Subcutaneous abdominal adipose tissue (tissue), 5 donors: ENCODE data around the gene GPR107.

Experiments used
- H3K27ac ChIP-seq: one replicate; pipeline ENCODE4 v1.7.0; 2013; ENCODE audit warnings: low read depth, mild to moderate bottlenecking, inconsistent platforms, low read length, moderate library complexity
- H3K27me3 ChIP-seq, 5 donors: one replicate each; pipeline ENCODE4 v1.7.0; 2013; ENCODE audit warnings: low read length in 5 of 5, inconsistent platforms in 1 of 5; ENCODE audit not compliant: control insufficient read depth in 5 of 5, insufficient read depth in 4 of 5
- H3K36me3 ChIP-seq, 5 donors: one replicate each; pipeline ENCODE4 v1.7.0; 2013; ENCODE audit warnings: low read length in 5 of 5; ENCODE audit not compliant: control insufficient read depth in 5 of 5, insufficient read depth in 5 of 5
- H3K4me1 ChIP-seq, 5 donors: one replicate each; pipeline ENCODE4 v1.7.0; 2013; ENCODE audit warnings: low read length in 5 of 5, mild to moderate bottlenecking in 3 of 5, moderate library complexity in 1 of 5; ENCODE audit not compliant: control insufficient read depth in 5 of 5, insufficient read depth in 5 of 5
- H3K4me3 ChIP-seq, 5 donors: one replicate each; pipeline ENCODE4 v1.7.0; 2013; ENCODE audit warnings: low read length in 5 of 5, low read depth in 1 of 5
- H3K9ac ChIP-seq, 5 donors: one replicate each; pipeline ENCODE4 v1.7.0; 2013; ENCODE audit warnings: low read length in 5 of 5, mild to moderate bottlenecking in 4 of 5, moderate library complexity in 3 of 5
- H3K9me3 ChIP-seq, 5 donors: one replicate each; pipeline ENCODE4 v1.7.0; 2013; ENCODE audit warnings: low read length in 5 of 5; ENCODE audit not compliant: control insufficient read depth in 5 of 5
- donor health status: healthy.
- donor health status: healthy.
- donor health status: healthy.
- donor health status: healthy.
- donor health status: healthy.

Gene GPR107

GRCh38 chr9:130027533-130028365, 26.0 kb upstream of the GPR107 start:
- H3K4me1 ChIP-seq = peaks cover 0 to 22% (median 10%) of the 10 kb centered on the region in 5 donors
- H3K27ac ChIP-seq = no peak overlapping the region
- no peaks in the 10 kb centered on the region for H3K36me3 ChIP-seq
- H3K27me3 ChIP-seq = no peaks in the 10 kb centered on the region
- peaks cover 0 to 4% (median 0%) of the 10 kb centered on the region in 5 donors for H3K9me3 ChIP-seq
- no peak overlapping the region for H3K4me3 ChIP-seq
- no peak overlapping the region for H3K9ac ChIP-seq

DNA sequence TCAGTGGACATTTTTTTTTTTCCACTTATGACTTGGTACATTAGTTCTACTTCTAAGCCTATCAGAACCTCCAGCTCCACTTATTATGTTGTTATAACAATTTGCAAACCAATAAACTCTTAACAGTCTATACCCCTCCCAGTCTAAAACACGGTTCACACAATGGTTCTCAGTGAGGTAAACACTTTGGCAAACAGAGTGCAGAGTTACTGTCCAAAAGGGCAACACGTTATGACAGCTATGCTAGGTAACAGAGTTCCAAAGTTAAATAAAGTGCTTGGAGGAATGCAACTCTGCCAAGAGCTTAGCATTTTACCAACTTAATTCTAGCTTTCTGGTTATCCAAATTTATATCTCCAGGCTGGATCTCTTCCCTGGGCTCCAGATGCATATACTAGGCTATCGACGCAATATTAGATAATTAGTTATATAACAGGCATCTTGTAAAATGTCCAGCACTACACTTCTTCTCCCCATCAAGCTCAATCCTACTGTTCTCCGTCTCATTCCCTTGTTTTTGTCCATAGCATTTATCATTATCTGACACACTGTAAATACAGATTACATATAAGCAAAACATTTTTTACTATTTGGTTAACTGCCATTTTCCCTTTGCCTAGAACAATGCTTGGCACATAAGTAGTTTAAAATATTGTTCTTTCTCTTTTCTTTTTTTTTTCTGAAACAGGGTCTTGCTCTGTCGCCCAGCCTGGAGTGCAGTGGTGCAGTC, 25.0 kb upstream of the GPR107 start:
- Histone ChIP-seq H3K4me1 (peaks cover 0 to 22% (median under 1%) of the 10 kb centered on the region in 5 donors), H3K9ac (no peak overlapping the region), H3K27me3 (no peaks in the 10 kb centered on the region), H3K27ac (no peak overlapping the region), H3K4me3 (no peak overlapping the region), H3K36me3 (no peaks in the 10 kb centered on the region), H3K9me3 (peaks cover 0 to 4% (median 0%) of the 10 kb centered on the region in 5 donors)

DNA sequence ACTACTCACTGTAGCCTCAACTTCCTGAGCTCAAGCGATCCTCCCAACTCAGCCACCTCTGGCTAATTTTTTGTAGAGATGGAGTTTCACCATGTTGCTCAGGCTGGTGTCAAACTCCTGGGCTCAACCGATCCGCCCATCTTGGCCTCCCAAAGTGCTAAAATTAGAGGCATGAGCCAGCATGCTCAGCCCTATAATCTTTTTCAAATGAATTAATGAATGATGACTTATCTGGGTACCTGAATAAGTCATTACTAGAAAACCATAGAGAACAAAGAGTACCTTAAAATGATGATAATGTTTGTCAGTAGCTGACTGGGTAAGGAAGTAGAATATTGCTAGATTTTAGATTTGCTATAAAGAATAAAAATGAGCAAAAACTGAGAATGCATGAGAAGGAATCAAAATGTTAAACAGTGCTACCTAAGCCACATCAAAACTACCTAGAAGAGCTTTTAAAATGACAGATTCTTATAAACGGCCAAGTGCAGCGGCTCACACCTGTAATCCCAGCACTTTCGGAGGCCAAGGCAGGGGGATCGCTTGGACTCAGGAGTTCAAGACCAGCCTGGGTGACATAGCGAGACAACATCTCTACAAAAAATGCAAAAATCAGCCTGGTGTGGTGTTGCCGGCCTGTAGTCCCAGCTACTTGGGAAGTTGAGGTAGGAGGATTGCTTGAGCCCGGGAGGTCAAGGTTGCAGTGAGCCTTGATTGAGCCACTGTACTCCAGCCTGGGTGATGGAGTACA, 24.3 kb upstream of the GPR107 start:
- no peak overlapping the region for H3K4me3 ChIP-seq
- no peaks in the 10 kb centered on the region for H3K27me3 ChIP-seq
- H3K9ac ChIP-seq = no peak overlapping the region
- no peaks in the 10 kb centered on the region for H3K36me3 ChIP-seq
- H3K27ac ChIP-seq = no peak overlapping the region
- H3K4me1 ChIP-seq = peaks cover 0 to 22% (median 0%) of the 10 kb centered on the region in 5 donors
- peaks cover 0 to 4% (median 0%) of the 10 kb centered on the region in 5 donors for H3K9me3 ChIP-seq

DNA sequence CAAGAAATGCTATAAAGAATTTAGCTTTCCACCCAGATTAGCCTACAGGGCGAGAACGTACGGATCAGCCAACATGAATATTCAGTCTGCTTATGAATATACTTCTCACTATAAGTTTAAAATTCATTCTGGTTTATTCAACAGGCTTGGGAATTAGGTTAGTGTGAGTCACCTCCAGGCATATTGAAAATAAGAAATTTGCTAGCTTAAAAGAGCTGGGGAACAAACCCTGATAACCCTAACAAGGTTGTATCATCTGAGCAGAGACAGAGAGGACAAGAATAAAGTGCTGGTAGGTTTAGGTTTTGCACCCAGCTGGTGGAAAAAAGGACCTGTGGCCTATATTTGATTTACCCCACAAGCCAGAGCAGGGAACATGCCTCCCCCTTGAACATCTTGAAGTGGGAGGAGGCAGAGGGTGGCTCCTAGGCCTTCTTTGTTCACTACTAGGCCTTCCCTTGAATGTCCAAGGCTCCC, 23.0 kb upstream of the GPR107 start:
- H3K27ac ChIP-seq = no peak overlapping the region
- peaks cover 0 to 22% (median 0%) of the 10 kb centered on the region in 5 donors for H3K4me1 ChIP-seq

GRCh38 chr9:130034570-130034969, 19.1 kb upstream of the GPR107 start:
- Histone ChIP-seq H3K4me3 (no peak overlapping the region), H3K4me1 (peaks cover 0 to 19% (median 4%) of the 10 kb centered on the region in 5 donors), H3K9me3 (no peaks in the 10 kb centered on the region), H3K9ac (no peak overlapping the region), H3K27ac (no peak overlapping the region), H3K36me3 (no peaks in the 10 kb centered on the region), H3K27me3 (no peaks in the 10 kb centered on the region)

More for the DNA sequence above, 23.0 kb upstream of the GPR107 start:
- Histone ChIP-seq H3K4me3 (no peak overlapping the region), H3K36me3 (no peaks in the 10 kb centered on the region), H3K27me3 (no peaks in the 10 kb centered on the region), H3K9ac (no peak overlapping the region), H3K9me3 (peaks cover 0 to 4% (median 0%) of the 10 kb centered on the region in 5 donors)

DNA sequence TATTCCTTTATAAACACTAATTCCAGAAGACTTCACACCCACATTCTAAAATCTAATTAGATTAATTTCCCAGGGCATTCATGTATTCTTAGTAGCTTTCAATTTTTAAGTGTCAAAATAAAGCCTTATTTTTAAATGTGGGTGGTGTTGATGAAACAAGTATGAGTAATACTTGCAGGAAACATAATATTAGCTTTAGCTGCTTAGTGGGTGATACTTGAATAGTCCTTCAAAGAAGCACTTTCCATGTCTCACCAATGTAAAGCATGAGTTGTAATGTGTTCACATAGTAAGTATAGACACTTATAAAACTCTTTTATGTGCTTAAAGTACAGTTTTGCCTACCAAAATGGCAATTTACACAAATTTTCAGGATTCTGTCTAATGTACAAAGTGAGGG, 17.6 kb upstream of the GPR107 start:
- H3K4me1 ChIP-seq = peaks cover 0 to 15% (median 9%) of the 10 kb centered on the region in 5 donors
- no peaks in the 10 kb centered on the region for H3K27me3 ChIP-seq
- no peaks in the 10 kb centered on the region for H3K9me3 ChIP-seq
- no peak overlapping the region for H3K4me3 ChIP-seq
- no peaks in the 10 kb centered on the region for H3K36me3 ChIP-seq
- H3K9ac ChIP-seq = no peak overlapping the region
- H3K27ac ChIP-seq = no peak overlapping the region

GRCh38 chr9:130039528-130040147, 14.1 kb upstream of the GPR107 start:
- no peak overlapping the region for H3K4me3 ChIP-seq
- H3K9me3 ChIP-seq = no peaks in the 10 kb centered on the region
- no peaks in the 10 kb centered on the region for H3K36me3 ChIP-seq
- no peaks in the 10 kb centered on the region for H3K27me3 ChIP-seq
- no peak overlapping the region for H3K27ac ChIP-seq
- no peak overlapping the region for H3K9ac ChIP-seq
- H3K4me1 ChIP-seq = peaks cover 0 to 31% (median 27%) of the 10 kb centered on the region in 5 donors

- H3K9ac ChIP-seq = peak overlapping the region; percentile 52 to 86 (median 84)
These were observed 12.6 kb upstream of the GPR107 start for GRCh38 chr9:130040984-130041647.

More at GRCh38 chr9:130040984-130041647, 12.6 kb upstream of the GPR107 start:
- Histone ChIP-seq H3K27me3 (no peaks in the 10 kb centered on the region), H3K4me1 (peaks cover 2 to 43% (median 30%) of the 10 kb centered on the region in 5 donors), H3K9me3 (no peaks in the 10 kb centered on the region), H3K27ac (peak overlapping the region; percentile 65), H3K4me3 (peak overlapping the region in 4 of 5 donors; percentile 35 to 89 (median 84)), H3K36me3 (no peaks in the 10 kb centered on the region)
